H9 (cell line): Measurements from ENCODE around the gene SPANXA2. TPM values are rescaled to one million over a fixed set of nuclear protein-coding genes. Genes with fewer than 3 reads are reported as not detected.

Experiments
- DNase-seq: peaks from one replicate; pipeline ENCODE4 v3.0.0-alpha.2; 2017
- H2AFZ ChIP-seq: one replicate; pipeline ENCODE4 v1.6.1; 2013; ENCODE audit warnings: mild to moderate bottlenecking, low read length, control low read depth, moderate library complexity
- H2AK5ac ChIP-seq: 2 replicates; pipeline ENCODE4 v1.6.1; 2013; ENCODE audit warnings: low read length, control low read depth, mixed read lengths; ENCODE audit not compliant: insufficient read length
- H2BK120ac ChIP-seq: one replicate; pipeline ENCODE4 v1.6.1; 2013; ENCODE audit warnings: low read depth, mild to moderate bottlenecking, low read length, control low read depth, inconsistent platforms; ENCODE audit not compliant: poor library complexity, severe bottlenecking
- H2BK12ac ChIP-seq: 2 replicates; pipeline ENCODE4 v1.6.1; 2013; ENCODE audit warnings: low read length, control low read depth, mixed read lengths, low read depth; ENCODE audit not compliant: insufficient read length
- H2BK15ac ChIP-seq: 2 replicates; pipeline ENCODE4 v1.6.1; 2013; ENCODE audit warnings: low read depth, low read length, control low read depth
- H2BK20ac ChIP-seq: one replicate; pipeline ENCODE4 v1.6.1; 2013; ENCODE audit warnings: low read depth, mild to moderate bottlenecking, low read length, control low read depth, inconsistent platforms; ENCODE audit not compliant: poor library complexity, severe bottlenecking
- H2BK5ac ChIP-seq: 2 replicates; pipeline ENCODE4 v1.6.1; 2013; ENCODE audit warnings: low read length, control low read depth, mixed read lengths; ENCODE audit not compliant: insufficient read length
- H3K14ac ChIP-seq: 2 replicates; pipeline ENCODE4 v1.6.1; 2013; ENCODE audit warnings: low read length, control low read depth; ENCODE audit not compliant: insufficient read depth
- H3K18ac ChIP-seq: 2 replicates; pipeline ENCODE4 v1.6.1; 2013; ENCODE audit warnings: low read depth, mild to moderate bottlenecking, mixed read lengths, low read length, control low read depth; ENCODE audit not compliant: insufficient read length
- H3K23ac ChIP-seq: 2 replicates; pipeline ENCODE4 v1.6.1; 2013; ENCODE audit warnings: low read length, control low read depth, mixed read lengths, low read depth; ENCODE audit not compliant: insufficient read length
- H3K23me2 ChIP-seq: 2 replicates; pipeline ENCODE4 v1.6.1; 2013; ENCODE audit warnings: low read depth, mild to moderate bottlenecking, mixed read lengths, low read length, control low read depth; ENCODE audit not compliant: insufficient read length, poor library complexity, severe bottlenecking
- H3K27ac ChIP-seq: 2 replicates; pipeline ENCODE4 v1.5.1; 2013; ENCODE audit warnings: low read length, control low read depth, mixed read lengths, low read depth; ENCODE audit not compliant: insufficient read length
- H3K27me3 ChIP-seq: 2 replicates; pipeline ENCODE4 v1.6.1; 2013; ENCODE audit warnings: low read length, control low read depth, inconsistent platforms; ENCODE audit not compliant: insufficient read depth
- H3K4ac ChIP-seq: 2 replicates; pipeline ENCODE4 v1.6.1; 2013; ENCODE audit warnings: low read depth, mild to moderate bottlenecking, control low read depth, inconsistent platforms, low read length, moderate library complexity
- H3K4me1 ChIP-seq: 2 replicates; pipeline ENCODE4 v1.6.1; 2013; ENCODE audit warnings: low read length, control low read depth, inconsistent platforms; ENCODE audit not compliant: insufficient read depth
- H3K4me2 ChIP-seq: 2 replicates; pipeline ENCODE4 v1.6.1; 2013; ENCODE audit warnings: low read length, control low read depth, mixed read lengths; ENCODE audit not compliant: insufficient read length, insufficient read depth
- H3K56ac ChIP-seq: 2 replicates; pipeline ENCODE4 v1.6.1; 2013; ENCODE audit warnings: low read depth, mild to moderate bottlenecking, mixed read lengths, low read length, control low read depth; ENCODE audit not compliant: insufficient read length
- H3K79me1 ChIP-seq: 2 replicates; pipeline ENCODE4 v1.6.1; 2013; ENCODE audit warnings: low read depth, mild to moderate bottlenecking, moderate library complexity, low read length, control low read depth, inconsistent platforms; ENCODE audit not compliant: insufficient read depth, poor library complexity, severe bottlenecking
- H3K79me2 ChIP-seq: 2 replicates; pipeline ENCODE4 v1.6.1; 2013; ENCODE audit warnings: low read length, control low read depth, inconsistent platforms; ENCODE audit not compliant: insufficient read depth
- H3K9ac ChIP-seq: 2 replicates; pipeline ENCODE4 v1.6.1; 2013; ENCODE audit warnings: low read length, control low read depth, mixed read lengths; ENCODE audit not compliant: insufficient read length; ENCODE audit errors: extremely low read depth
- H3K9me3 ChIP-seq: one replicate; pipeline ENCODE4 v1.6.1; 2013; ENCODE audit warnings: low read depth, low read length, inconsistent platforms; ENCODE audit not compliant: control insufficient read depth
- H3T11ph ChIP-seq: one replicate; pipeline ENCODE4 v1.6.1; 2013; ENCODE audit warnings: mild to moderate bottlenecking, low read length, control low read depth, inconsistent platforms
- H4K20me1 ChIP-seq: one replicate; pipeline ENCODE4 v1.6.1; 2013; ENCODE audit not compliant: control insufficient read depth, insufficient read length, insufficient read depth
- H4K5ac ChIP-seq: 2 replicates; pipeline ENCODE4 v1.6.1; 2013; ENCODE audit warnings: low read depth, mild to moderate bottlenecking, mixed read lengths, low read length, control low read depth; ENCODE audit not compliant: insufficient read length
- H4K8ac ChIP-seq: replicated peaks from 2 replicates; pipeline ENCODE4 v1.6.1; 2013; ENCODE audit warnings: low read length, control low read depth, mixed read lengths, low read depth; ENCODE audit not compliant: insufficient read length
- H4K91ac ChIP-seq: 2 replicates; pipeline ENCODE4 v1.6.1; 2013; ENCODE audit warnings: low read depth, mild to moderate bottlenecking, moderate library complexity, mixed read lengths, low read length, control low read depth; ENCODE audit not compliant: insufficient read length
- H3K27ac Mint-ChIP-seq, 3 experiments: 2 replicates in 2 of 3; 3 replicates in 1 of 3; pipeline ENCODE4 v1.8.0; 2020 to 2021; ENCODE audit warnings: mixed read lengths in 3 of 3, mild to moderate bottlenecking in 1 of 3, moderate library complexity in 1 of 3
- H3K27me3 Mint-ChIP-seq: 2 replicates; pipeline ENCODE4 v1.8.0; 2021; ENCODE audit warnings: low read depth, mild to moderate bottlenecking, moderate library complexity, mixed read lengths
- H3K36me3 Mint-ChIP-seq, 3 experiments: 2 replicates in 2 of 3; 3 replicates in 1 of 3; pipeline ENCODE4 v1.8.0; 2020 to 2021; ENCODE audit warnings: low read depth in 3 of 3, mixed read lengths in 3 of 3; ENCODE audit not compliant: insufficient read depth in 1 of 3
- H3K4me1 Mint-ChIP-seq, 2 experiments: 2 replicates each; pipeline ENCODE4 v1.8.0; 2020; ENCODE audit warnings: mixed read lengths in 2 of 2
- H3K4me3 Mint-ChIP-seq, 2 experiments: 2 replicates in 1 of 2; 3 replicates in 1 of 2; pipeline ENCODE4 v1.8.0; 2020 to 2021; ENCODE audit warnings: mild to moderate bottlenecking in 2 of 2, mixed read lengths in 2 of 2, moderate library complexity in 1 of 2
- H3K9me3 Mint-ChIP-seq, 2 experiments: 2 replicates in 1 of 2; 3 replicates in 1 of 2; pipeline ENCODE4 v1.8.0; 2020; ENCODE audit warnings: mild to moderate bottlenecking in 2 of 2, mixed read lengths in 2 of 2, moderate library complexity in 1 of 2
- CTCF ChIP-seq: fragments of 200-600 bp; sonication (generic); conservative IDR thresholded peaks from 3 replicates; pipeline ENCODE4 v1.8.0; 2021; ENCODE audit warnings: antibody characterized with exemption, mild to moderate bottlenecking
- WGBS: extraction: QIAGEN DNeasy Blood & Tissue Kit; methylation state at CpG from one replicate; pipeline ENCODE4 v1.1.7; 2013; ENCODE audit warnings: missing lambda C conversion rate, low lambda C conversion rate, mixed read lengths; ENCODE audit not compliant: insufficient read length; ENCODE audit errors: extremely low coverage; 5-methylcytosine and 5-hydroxymethylcytosine counted together
- total RNA-seq: library from RNA; stranded (reverse); gene quantifications from 2 replicates; pipeline ENCODE4 v1.2.1, GENCODE V29; 2021

SPANXA2 gene
- total RNA-seq, 1 experiment from 2014 or later, result not detected

- no peak overlapping the region for H4K8ac ChIP-seq
- no peak overlapping the region for H3K27ac ChIP-seq
- WGBS, result no CpG with 5 or more reads among the region's 1 CpG
- H3K14ac ChIP-seq, result no peak overlapping the region
- H3K27me3 Mint-ChIP-seq, result peaks cover 2% of the 10 kb centered on the region; the same call in 1 of the 2 replicates
- H2BK5ac ChIP-seq, result no peak overlapping the region
- peaks cover 11% of the 10 kb centered on the region for H3K9me3 ChIP-seq
- H4K20me1 ChIP-seq, result no peaks in the 10 kb centered on the region
- no peak overlapping the region for H2BK15ac ChIP-seq
- H4K5ac ChIP-seq, result no peak overlapping the region
- no peak overlapping the region for H4K91ac ChIP-seq
- H3K4me3 Mint-ChIP-seq, result no peak overlapping the region
- peaks cover 49 to 56% of the 10 kb centered on the region in 2 experiments for H3K9me3 Mint-ChIP-seq
- no peak for TF ChIP-seq CTCF
- no peak overlapping the region for H3K23ac ChIP-seq
- no peaks in the 10 kb centered on the region for H3K4me1 ChIP-seq
- H3K27ac Mint-ChIP-seq, result no peak overlapping the region
- H3K79me2 ChIP-seq, result no peaks in the 10 kb centered on the region
- no peak overlapping the region for H3K56ac ChIP-seq
- no peak overlapping the region for H2BK12ac ChIP-seq
- no peak overlapping the region for H2AK5ac ChIP-seq
- H3K36me3 Mint-ChIP-seq, result 0 out of 7 replicates have a peak, but pooled peaks cover 0 to 2% (median 1%) of the 10 kb centered on the region in 3 experiments
- H3K4me1 Mint-ChIP-seq, result peaks cover 0 to 5% of the 10 kb centered on the region in 2 experiments; a peak in 1 of 4 replicates
- H3K23me2 ChIP-seq, result no peaks in the 10 kb centered on the region
- no peaks in the 10 kb centered on the region for H3K79me1 ChIP-seq
- no peak for DNase-seq
- no peak overlapping the region for H2BK20ac ChIP-seq
- no peak overlapping the region for H3K9ac ChIP-seq
- no peak overlapping the region for H3K18ac ChIP-seq
- no peak overlapping the region for H3K4ac ChIP-seq
- no peak overlapping the region for H3T11ph ChIP-seq
- no peak overlapping the region for H3K4me2 ChIP-seq
- H3K27me3 ChIP-seq, result no peaks in the 10 kb centered on the region
- no peak overlapping the region for H2BK120ac ChIP-seq
- no peak overlapping the region for H2AFZ ChIP-seq
Observed at GRCh38 chrX:141609111-141609510, 19.6 kb downstream of the SPANXA2 start.
